PC-9 (cell line): ENCODE results near the gene NCLN. TPM values are rescaled to one million over a fixed set of nuclear protein-coding genes. Genes with fewer than 3 reads are reported as not detected.

Experiments
- BruUV-seq: library from RNA; stranded (reverse); fragments of 400-500 nt; replicated peaks from 2 replicates; lab custom pipeline; 2021; lab: Mats Ljungman, UMichigan
- CTCF ChIA-PET: fragments of 300-600 bp; sonication (Branson Sonifier 250); formaldehyde crosslinking; loops from one replicate; lab custom pipeline; 2022; ENCODE audit warnings: antibody characterized with exemption; lab: Charles Lee
- POLR2A ChIA-PET: fragments of 300-600 bp; sonication (Branson Sonifier 250); formaldehyde crosslinking; loops from one replicate; lab custom pipeline; 2022; ENCODE audit warnings: antibody characterized with exemption; ENCODE audit not compliant: unreplicated experiment; lab: Charles Lee
- DNase-seq, 2 experiments: peaks; one replicate each; pipeline versions ENCODE4 v3.0.0 to v3.0.0-alpha.2; 2015 to 2022; ENCODE audit warnings: mixed read lengths in 1 of 2
- H2AFZ ChIP-seq: fragments of 200-600 bp; sonication (generic); 2 replicates; pipeline ENCODE4 v1.8.1; 2017; ENCODE audit warnings: antibody characterized with exemption
- H3F3A ChIP-seq: fragments of 200-600 bp; sonication (generic); 2 replicates; pipeline ENCODE4 v1.8.1; 2017; ENCODE audit warnings: antibody characterized with exemption, mild to moderate bottlenecking, low read depth; ENCODE audit not compliant: insufficient read depth
- H3K27ac ChIP-seq: fragments of 200-600 bp; sonication (generic); 2 replicates; pipeline ENCODE4 v1.6.1; 2016; ENCODE audit warnings: mixed run types
- H3K27me3 ChIP-seq: fragments of 200-600 bp; sonication (generic); 2 replicates; pipeline ENCODE4 v1.6.1; 2016; ENCODE audit warnings: low read depth, mixed run types; ENCODE audit not compliant: insufficient read depth
- H3K36me3 ChIP-seq: fragments of 200-600 bp; sonication (generic); 2 replicates; pipeline ENCODE4 v1.6.1; 2016; ENCODE audit warnings: low read depth, mixed run types
- H3K4me1 ChIP-seq: fragments of 200-600 bp; sonication (generic); replicated peaks from 2 replicates; pipeline ENCODE4 v1.6.1; 2016; ENCODE audit warnings: mixed run types; ENCODE audit not compliant: insufficient read depth
- H3K4me2 ChIP-seq: fragments of 200-600 bp; sonication (generic); 2 replicates; pipeline ENCODE4 v1.6.1; 2017; ENCODE audit warnings: mixed run types
- H3K4me3 ChIP-seq: fragments of 200-600 bp; sonication (generic); 2 replicates; pipeline ENCODE4 v1.6.1; 2016; ENCODE audit warnings: mixed run types
- H3K79me2 ChIP-seq: fragments of 200-600 bp; sonication (generic); 2 replicates; pipeline ENCODE4 v1.6.1; 2017; ENCODE audit warnings: low read depth, mixed run types
- H3K9me2 ChIP-seq: fragments of 200-600 bp; sonication (generic); 2 replicates; pipeline ENCODE4 v1.8.1; 2017; ENCODE audit warnings: mild to moderate bottlenecking; ENCODE audit not compliant: insufficient read depth
- H3K9me3 ChIP-seq: fragments of 200-600 bp; sonication (generic); 2 replicates; pipeline ENCODE4 v1.8.1; 2016; ENCODE audit warnings: low read depth; ENCODE audit not compliant: insufficient read depth
- H4K20me1 ChIP-seq: fragments of 200-600 bp; sonication (generic); 2 replicates; pipeline ENCODE4 v1.8.1; 2017; ENCODE audit not compliant: insufficient read depth
- CTCF ChIP-seq: fragments of 200-600 bp; sonication (generic); conservative IDR thresholded peaks from 2 replicates; pipeline ENCODE4 v1.6.1; 2017; ENCODE audit warnings: mixed run types, antibody characterized with exemption, mild to moderate bottlenecking, moderate library complexity
- EZH2 ChIP-seq: fragments of 200-600 bp; sonication (generic); IDR thresholded peaks from 2 replicates; pipeline ENCODE4 v1.8.0; 2017; ENCODE audit warnings: antibody characterized with exemption, low read depth
- intact Hi-C: fragments of 100-400 bp; cut with micrococcal nuclease; formaldehyde crosslinking; loops from one replicate; pipeline ENCODE4 v1.10.0; 2022; ENCODE audit not compliant: unreplicated experiment
- total RNA-seq: library from RNA; stranded (reverse); gene quantifications from 2 replicates; pipeline ENCODE4 v1.2.3, GENCODE V29; 2021

Gene NCLN
- total RNA-seq, 1 experiment from 2014 or later, result 61.4 TPM

GRCh38 chr19:3163230-3163886 lies 22.4 kb upstream of the NCLN start:
- Histone ChIP-seq H3K4me1 (peaks cover 9% of the 10 kb centered on the region), H3K36me3 (no peaks in the 10 kb centered on the region), H3K4me2 (no peak overlapping the region), H3F3A (peaks cover 7% of the 10 kb centered on the region; the same call in 1 of the 2 replicates), H3K9me3 (no peaks in the 10 kb centered on the region), H4K20me1 (no peaks in the 10 kb centered on the region), H3K4me3 (no peak overlapping the region), H3K27me3 (no peaks in the 10 kb centered on the region), H3K79me2 (no peaks in the 10 kb centered on the region), H3K27ac (no peak overlapping the region), H3K9me2 (no peaks in the 10 kb centered on the region), H2AFZ (no peak overlapping the region)
- POLR2A ChIA-PET, result no interaction called here
- no TSS peak for BruUV-seq
- DNase-seq, result peak in 1 of 2 experiments; percentile 24
- intact Hi-C loops, result loop anchor here (1.0 to 2.0 kb wide), 2 partner anchors 35 to 212 kb away; no protein-coding TSS in a partner anchor
- TF ChIP-seq CTCF (peak; percentile 87), EZH2 (no peak)
- CTCF ChIA-PET, result no interaction called here

DNA sequence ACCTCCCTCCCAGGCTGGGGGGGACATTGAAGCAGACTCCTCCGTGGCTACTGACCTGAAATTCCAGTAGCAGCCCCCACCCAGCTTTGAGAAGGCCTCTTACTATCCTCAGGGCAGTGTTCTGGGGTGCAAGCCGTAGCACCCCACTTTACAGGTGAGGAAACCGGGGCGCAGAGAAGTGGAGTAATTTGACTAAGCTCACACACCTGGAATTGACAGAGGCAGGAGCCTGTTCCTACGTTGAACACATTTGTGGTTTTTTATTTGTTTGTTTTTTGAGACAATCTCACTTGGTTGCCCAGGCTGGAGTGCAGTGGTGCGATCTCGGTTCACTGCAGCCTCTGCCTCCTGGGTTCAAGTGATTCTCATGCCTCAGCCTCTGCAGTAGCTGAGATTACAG lies 21.8 kb upstream of the NCLN start:
- H3K9me3 ChIP-seq, result no peaks in the 10 kb centered on the region
- BruUV-seq, result no TSS peak
- CTCF ChIA-PET, result no interaction called here
- POLR2A ChIA-PET, result no interaction called here
- DNase-seq, result no peak
- H3K4me1 ChIP-seq, result peaks cover 9% of the 10 kb centered on the region
- no peaks in the 10 kb centered on the region for H4K20me1 ChIP-seq
- H2AFZ ChIP-seq, result no peak overlapping the region
- H3K27ac ChIP-seq, result no peak overlapping the region
- H3K36me3 ChIP-seq, result no peaks in the 10 kb centered on the region
- no peak overlapping the region for H3K4me3 ChIP-seq
- peaks cover 7% of the 10 kb centered on the region; the same call in 1 of the 2 replicates for H3F3A ChIP-seq
- H3K79me2 ChIP-seq, result no peaks in the 10 kb centered on the region
- no peaks in the 10 kb centered on the region for H3K9me2 ChIP-seq
- no peak overlapping the region for H3K4me2 ChIP-seq
- intact Hi-C loops, result loop anchor here (1.0 to 2.0 kb wide), 2 partner anchors 35 to 213 kb away; no protein-coding TSS in a partner anchor
- no peaks in the 10 kb centered on the region for H3K27me3 ChIP-seq
- TF ChIP-seq EZH2 (no peak), CTCF (no peak)

DNA sequence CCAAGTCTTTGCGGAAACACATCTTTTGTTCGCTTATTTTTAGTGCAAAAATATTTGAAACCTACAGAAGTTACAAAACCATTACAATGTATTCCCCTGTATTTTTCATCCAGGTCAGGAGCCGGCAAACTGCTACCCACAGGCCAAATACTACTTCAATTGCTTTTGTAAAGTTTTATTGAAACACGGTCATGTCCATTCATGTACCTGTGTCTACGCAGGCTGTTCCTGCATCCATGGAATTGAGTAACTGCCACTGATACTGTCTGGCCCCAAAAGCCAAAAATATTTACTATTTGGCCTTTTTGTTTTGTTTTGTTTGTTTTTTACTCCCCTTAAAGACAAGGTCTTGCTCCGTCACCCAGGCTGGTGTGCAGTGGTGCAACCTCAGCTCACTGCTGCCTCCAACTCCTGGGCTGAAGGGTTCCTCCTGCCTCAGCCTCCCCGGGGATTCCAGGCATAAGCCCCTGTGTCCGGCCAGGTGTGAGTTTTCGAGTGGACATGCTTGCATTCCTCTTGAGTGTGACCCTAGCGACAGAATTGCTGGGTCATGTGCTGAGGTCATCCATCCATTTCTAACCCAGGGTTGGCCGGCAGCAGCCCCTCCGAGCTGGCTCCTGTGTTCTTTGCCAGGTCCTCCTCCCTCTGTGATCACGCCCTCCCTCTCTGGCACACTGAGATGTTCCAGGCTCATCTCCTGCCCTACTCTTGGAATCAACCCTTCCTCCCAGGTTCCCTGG lies 18.0 kb upstream of the NCLN start:
- no peaks in the 10 kb centered on the region for H3F3A ChIP-seq

More for the DNA sequence above, 18.0 kb upstream of the NCLN start:
- Histone ChIP-seq H3K27ac (no peak overlapping the region), H3K4me1 (no peaks in the 10 kb centered on the region), H3K9me2 (no peaks in the 10 kb centered on the region), H3K4me3 (no peak overlapping the region), H3K9me3 (no peaks in the 10 kb centered on the region), H3K79me2 (no peaks in the 10 kb centered on the region), H4K20me1 (no peaks in the 10 kb centered on the region), H3K36me3 (no peaks in the 10 kb centered on the region), H2AFZ (no peak overlapping the region), H3K27me3 (no peaks in the 10 kb centered on the region), H3K4me2 (no peak overlapping the region)
- BruUV-seq, result no TSS peak
- POLR2A ChIA-PET, result interaction anchor here (0.7 kb wide), 1 partner anchor 1152 kb away, joined by 3 read pairs; no protein-coding TSS in a partner anchor
- TF ChIP-seq CTCF (no peak), EZH2 (no peak)
- no peak for DNase-seq
- intact Hi-C loops, result no loop called here
- CTCF ChIA-PET, result no interaction called here
